ENCODE measurements around the gene TMEM233.

Gene TMEM233

DNA sequence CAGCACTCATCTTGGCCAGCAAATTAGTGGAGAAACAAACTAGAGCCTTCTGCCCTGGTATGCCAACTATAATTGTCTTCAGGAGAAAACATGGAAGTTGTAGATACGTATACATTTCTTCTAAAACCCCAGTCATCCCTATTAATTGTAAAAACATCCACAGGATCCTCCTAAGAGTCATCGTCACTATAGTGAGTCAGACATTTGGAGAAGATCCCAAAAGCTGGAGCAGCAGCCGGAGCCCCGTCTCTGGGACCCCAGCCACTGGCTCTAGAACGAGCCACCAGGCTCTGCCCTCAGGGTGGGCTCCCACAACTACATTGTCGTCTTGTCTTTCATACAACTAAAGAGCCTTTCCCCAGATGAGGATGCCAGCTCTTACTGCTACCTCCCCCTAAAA lies 89.8 kb downstream of the TMEM233 start:
- DNase-seq = no peak

DNA sequence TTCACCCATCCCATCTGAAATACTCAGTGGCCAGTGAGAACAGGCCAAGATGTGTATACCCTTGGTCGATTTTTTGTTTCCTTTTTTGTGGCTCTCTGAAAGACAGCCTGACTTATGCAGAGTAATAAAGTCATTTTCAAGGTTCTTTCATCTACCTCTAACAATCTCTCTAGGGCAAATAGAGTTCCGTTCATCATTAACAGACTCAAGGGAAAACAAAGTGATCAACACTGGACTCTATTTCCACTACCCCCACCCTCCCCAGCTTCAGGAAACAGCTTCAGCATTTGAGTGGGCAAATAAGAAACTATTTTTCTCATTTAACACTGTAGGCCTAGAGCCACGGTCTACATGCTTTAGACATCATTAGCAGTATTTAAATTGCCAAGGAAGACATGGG lies 90.2 kb downstream of the TMEM233 start:
- DNase-seq = no peak

DNA sequence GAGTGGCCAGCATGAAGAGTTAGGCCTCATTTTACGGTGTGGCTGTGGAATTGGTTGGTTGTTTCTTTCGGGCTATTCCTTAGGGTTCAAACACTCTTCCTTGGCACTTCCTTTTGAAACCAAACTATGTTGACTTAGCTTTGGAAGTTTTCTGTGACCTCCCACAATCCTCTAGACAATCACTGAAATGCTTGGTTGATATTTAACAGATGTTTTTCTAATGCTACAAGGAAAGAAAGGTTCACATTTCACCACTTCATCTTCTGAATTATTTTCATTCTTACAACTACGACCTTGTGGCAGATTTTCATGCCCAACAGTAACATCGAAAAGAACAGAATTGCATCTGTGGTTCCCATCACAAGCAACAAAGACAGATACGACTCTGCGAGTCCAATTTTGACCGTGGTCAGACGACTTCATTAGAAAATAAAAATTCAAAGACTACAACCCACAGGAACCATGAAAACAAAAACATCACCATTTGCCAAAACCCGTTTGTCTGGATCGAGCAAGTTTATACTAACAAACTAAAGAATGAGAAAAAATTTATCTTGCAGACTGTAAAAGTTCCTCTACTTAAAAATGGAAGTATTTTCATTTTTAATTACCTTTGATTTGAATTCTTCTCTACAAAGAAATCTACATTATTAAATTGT lies 91.3 kb downstream of the TMEM233 start:
- DNase-seq = no peak

DNA sequence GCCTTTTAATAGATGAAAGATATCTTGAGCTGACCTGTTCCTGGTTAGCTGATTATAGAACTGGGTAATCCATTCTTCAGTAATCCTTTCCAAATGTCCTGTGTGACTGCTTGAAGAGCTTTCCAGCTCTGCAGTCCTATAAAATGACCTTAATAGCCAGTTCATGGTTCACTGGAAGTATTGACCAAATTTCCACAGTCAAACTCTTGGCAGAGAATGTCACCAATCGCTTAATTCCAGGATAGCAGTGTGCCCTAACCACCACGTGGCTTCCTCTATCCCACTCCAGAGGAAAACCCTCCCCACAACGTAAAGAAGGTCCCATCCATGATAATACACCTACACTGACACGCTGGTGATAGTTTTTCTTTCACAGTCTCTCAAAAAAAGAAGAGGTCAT lies 91.8 kb downstream of the TMEM233 start:
- no peak for DNase-seq

DNA sequence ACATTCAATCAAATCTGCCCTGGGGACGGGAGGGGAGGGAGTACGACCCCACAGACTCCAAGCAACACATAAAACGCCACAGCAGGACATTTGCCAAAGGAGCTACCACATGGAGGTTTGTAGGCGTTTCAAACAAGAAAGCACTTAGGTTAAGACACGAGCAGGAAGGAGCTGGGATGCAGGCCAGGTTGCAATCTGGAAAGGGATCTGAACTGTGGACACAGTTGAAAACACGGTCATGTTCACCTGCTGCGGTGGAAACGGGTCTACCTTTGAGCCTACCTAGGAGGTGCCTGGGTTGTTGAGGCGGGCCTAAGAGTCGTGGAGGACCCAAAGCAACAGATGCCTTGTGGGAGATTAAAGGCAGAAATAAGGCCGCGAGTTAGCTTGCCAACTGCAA lies 92.8 kb downstream of the TMEM233 start:
- no peak for DNase-seq

DNA sequence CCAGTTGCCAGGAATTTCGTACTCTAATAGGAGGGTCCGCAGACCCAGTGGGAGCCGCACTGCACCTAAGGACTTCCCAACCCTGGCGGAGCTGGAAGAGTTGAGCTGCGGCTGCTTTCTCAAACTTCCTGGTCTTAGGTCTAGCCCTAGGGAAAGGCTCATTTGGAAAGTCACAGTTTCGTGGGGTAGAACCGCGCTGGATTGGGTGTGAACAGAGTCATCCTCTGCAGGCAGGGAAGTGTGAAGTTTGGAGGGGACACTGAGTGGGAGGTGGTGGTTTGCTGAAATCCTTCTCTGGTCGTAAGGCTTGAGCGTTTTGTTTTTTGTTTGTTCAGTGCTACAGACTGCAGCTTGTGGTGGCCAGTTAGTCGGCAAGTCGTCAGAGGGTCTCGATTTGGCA lies 93.2 kb downstream of the TMEM233 start:
- no peak for DNase-seq

DNA sequence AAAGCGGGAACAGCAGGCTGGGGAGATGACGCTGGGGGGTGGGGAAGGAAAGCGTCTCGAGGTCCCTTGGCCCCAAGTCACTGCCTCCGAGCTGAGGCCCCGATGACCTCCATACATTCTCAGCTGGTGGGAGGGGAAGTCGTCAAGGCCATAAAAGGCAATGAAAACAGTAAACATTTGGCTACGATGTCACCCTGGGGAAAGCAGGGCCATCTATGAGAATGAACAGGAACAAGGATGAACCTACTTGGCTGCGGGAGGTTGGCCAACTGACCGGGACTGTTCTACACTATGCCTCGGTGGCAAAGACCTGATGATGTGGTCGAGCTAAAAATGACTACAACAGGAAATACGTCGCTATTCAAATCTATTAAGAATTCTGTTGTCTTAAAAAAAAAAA lies 93.8 kb downstream of the TMEM233 start:
- DNase-seq = no peak

DNA sequence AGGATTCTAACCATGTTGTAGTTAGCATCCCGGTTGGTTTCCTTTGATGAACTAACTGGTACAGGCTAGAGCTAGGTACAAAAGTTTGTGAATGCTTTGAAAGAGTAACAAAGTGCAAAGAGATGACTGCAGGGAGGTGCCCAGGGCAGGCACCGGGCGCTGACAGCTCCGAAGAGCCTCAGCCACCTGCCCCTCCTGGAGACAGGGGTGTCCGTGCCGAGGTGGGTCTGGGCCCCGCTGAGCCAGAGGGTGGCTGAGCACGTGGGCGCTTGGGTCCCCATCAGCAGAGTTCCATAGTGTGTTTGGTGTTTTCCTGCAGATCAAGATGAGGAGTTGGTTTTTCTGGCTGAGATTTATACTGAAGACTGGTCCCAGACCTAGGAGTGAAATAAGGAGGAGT lies 94.3 kb downstream of the TMEM233 start:
- DNase-seq = no peak

DNA sequence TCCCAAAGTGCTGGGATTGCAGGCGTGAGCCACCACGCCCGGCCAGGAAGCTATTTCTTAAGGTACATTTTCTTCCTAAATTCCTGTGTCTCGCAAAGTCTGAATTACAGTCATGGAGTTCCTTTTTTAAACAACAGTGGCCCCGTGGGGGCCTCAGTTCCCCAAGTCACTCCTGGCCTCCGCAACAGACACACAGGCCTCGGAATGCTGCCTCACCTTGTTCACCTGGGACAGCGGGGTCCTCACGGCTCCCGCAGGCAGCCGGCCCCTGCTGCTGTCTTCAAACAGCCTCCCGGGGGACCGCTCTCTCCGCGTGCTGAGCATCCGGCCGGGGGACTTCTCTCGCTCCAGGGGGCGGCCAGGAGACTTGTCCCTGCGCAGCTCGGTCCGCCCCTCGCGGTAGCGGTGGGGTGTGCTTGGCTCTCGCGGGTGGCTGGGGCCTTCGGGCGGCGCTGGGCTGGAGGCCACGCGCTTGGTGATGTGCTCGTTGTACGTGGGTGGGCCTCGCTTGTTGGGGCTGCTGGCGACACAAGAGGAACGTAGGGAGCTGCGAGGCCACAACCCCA lies 96.4 kb downstream of the TMEM233 start:
- no peak for DNase-seq

DNA sequence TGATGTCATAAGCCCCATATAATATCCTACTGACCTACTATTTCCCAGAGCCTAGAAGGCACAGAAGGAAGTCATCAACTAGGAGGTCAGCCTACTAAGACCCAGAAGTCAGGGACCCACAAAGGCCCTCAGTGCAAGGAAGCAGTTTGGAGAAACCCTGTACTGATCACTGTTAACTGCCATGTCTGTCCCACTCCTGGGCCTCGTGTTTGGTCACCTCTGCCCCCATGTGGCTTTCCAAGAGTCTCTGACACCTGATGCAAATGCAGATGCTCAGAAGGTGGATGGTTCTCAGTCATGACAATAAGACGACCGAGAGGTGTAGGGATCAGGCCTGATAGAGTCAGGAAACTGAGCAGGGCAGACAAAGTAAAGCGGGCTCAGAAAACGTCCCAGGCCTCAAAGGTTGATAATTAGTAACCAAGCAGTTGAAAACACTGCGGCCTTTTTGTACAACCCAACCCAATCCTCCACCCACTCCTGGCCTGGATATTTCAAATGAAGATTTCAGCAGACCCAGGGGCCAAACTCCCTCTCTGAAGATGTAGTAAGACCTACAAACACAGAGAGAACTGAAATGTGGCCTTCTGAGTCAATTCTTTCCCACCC lies 97.7 kb downstream of the TMEM233 start:
- no peak for DNase-seq

DNA sequence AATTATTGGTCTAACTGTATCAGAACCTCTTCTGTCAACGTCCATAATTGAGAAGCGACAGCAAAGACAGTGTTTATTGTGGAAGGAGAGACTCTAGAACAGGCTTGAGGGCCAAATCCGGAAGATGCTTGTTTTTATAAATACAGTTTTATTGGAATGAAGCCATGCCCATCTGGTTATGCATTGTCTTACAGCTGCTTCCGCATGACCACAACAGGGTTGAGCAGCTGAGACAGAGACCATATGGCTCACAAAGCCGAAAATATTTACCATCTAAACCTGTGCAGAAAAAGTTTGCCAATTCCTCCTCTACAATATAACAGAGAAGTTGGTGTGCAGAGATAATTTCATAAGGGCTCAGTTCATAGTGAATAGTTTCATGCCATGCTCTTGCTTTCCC lies 98.8 kb downstream of the TMEM233 start:
- DNase-seq = no peak
